GM06990 (cell line): ENCODE data around the gene ARHGAP42.

Source experiments
- DNase-seq: peaks from one replicate; pipeline ENCODE4 v3.0.0-alpha.2; 2011; ENCODE audit not compliant: insufficient read length; ENCODE audit errors: extremely low read depth
- H3K27me3 ChIP-seq: replicated peaks from 2 replicates; pipeline ENCODE4 v1.6.0; 2011; ENCODE audit warnings: low read length; ENCODE audit not compliant: control insufficient read depth, insufficient read depth
- H3K36me3 ChIP-seq: 2 replicates; pipeline ENCODE4 v1.5.1; 2011; ENCODE audit warnings: low read length; ENCODE audit not compliant: control insufficient read depth, insufficient read depth
- H3K4me3 ChIP-seq: replicated peaks from 2 replicates; pipeline ENCODE4 v1.5.1; 2011; ENCODE audit warnings: low read depth, mild to moderate bottlenecking, control low read depth, low read length
- CTCF ChIP-seq: IDR thresholded peaks from 2 replicates; pipeline ENCODE4 v1.5.1; 2011; ENCODE audit warnings: low read length, control low read depth, mild to moderate bottlenecking, inconsistent platforms; ENCODE audit not compliant: insufficient read depth, poor library complexity, severe bottlenecking

ARHGAP42 gene

GRCh38 chr11:100878474-100878873 lies 191.4 kb downstream of the ARHGAP42 start:
- no peak for DNase-seq
- H3K36me3 ChIP-seq = no peaks in the 10 kb centered on the region
- TF ChIP-seq CTCF = no peak
- H3K4me3 ChIP-seq = no peak overlapping the region
- no peaks in the 10 kb centered on the region for H3K27me3 ChIP-seq

- no peak for TF ChIP-seq CTCF
- no peak for DNase-seq
- H3K27me3 ChIP-seq = no peaks in the 10 kb centered on the region
- no peak overlapping the region for H3K4me3 ChIP-seq
- H3K36me3 ChIP-seq = no peaks in the 10 kb centered on the region
These were observed 195.9 kb downstream of the ARHGAP42 start for GRCh38 chr11:100882957-100883356.

- no peak overlapping the region for H3K4me3 ChIP-seq
- H3K27me3 ChIP-seq = no peaks in the 10 kb centered on the region
- no peak for DNase-seq
- H3K36me3 ChIP-seq = no peaks in the 10 kb centered on the region
- TF ChIP-seq CTCF = no peak
These were observed 196.7 kb downstream of the ARHGAP42 start for GRCh38 chr11:100883830-100884229.

GRCh38 chr11:100887659-100888058 lies 200.6 kb downstream of the ARHGAP42 start:
- Histone ChIP-seq H3K27me3 (no peaks in the 10 kb centered on the region), H3K4me3 (no peak overlapping the region), H3K36me3 (no peaks in the 10 kb centered on the region)
- DNase-seq = no peak
- no peak for TF ChIP-seq CTCF

GRCh38 chr11:100888836-100889235 lies 201.7 kb downstream of the ARHGAP42 start:
- no peak overlapping the region for H3K4me3 ChIP-seq
- TF ChIP-seq CTCF = no peak
- H3K27me3 ChIP-seq = no peaks in the 10 kb centered on the region
- H3K36me3 ChIP-seq = no peaks in the 10 kb centered on the region
- DNase-seq = no peak

GRCh38 chr11:100889758-100890157 lies 202.7 kb downstream of the ARHGAP42 start:
- no peak for DNase-seq
- no peaks in the 10 kb centered on the region for H3K36me3 ChIP-seq
- no peak for TF ChIP-seq CTCF

More at GRCh38 chr11:100889758-100890157, 202.7 kb downstream of the ARHGAP42 start:
- H3K4me3 ChIP-seq = no peak overlapping the region
- H3K27me3 ChIP-seq = no peaks in the 10 kb centered on the region
